Loucy (cell line): ENCODE measurements around the gene AKR7A2.

Experiments
- H2AFZ ChIP-seq: fragments of 200-600 bp; sonication (generic); 2 replicates; pipeline ENCODE4 v1.6.0; 2016; ENCODE audit warnings: antibody characterized with exemption, mild to moderate bottlenecking, low read length, moderate library complexity
- H3F3A ChIP-seq: fragments of 200-600 bp; 2 replicates; pipeline ENCODE4 v1.6.0; 2016; ENCODE audit warnings: antibody characterized with exemption, low read depth, mild to moderate bottlenecking
- H3K27me3 ChIP-seq: fragments of 200-600 bp; sonication (generic); 2 replicates; pipeline ENCODE4 v1.6.1; 2014; ENCODE audit warnings: low read length, mild to moderate bottlenecking; ENCODE audit not compliant: insufficient read depth, poor library complexity, severe bottlenecking
- H3K36me3 ChIP-seq: fragments of 200-600 bp; sonication (generic); 2 replicates; pipeline ENCODE4 v1.6.1; 2016; ENCODE audit warnings: low read length; ENCODE audit not compliant: insufficient read depth
- H3K4me1 ChIP-seq: fragments of 200-600 bp; sonication (generic); 2 replicates; pipeline ENCODE4 v1.5.1; 2014; ENCODE audit warnings: low read length, mild to moderate bottlenecking; ENCODE audit not compliant: insufficient read depth, poor library complexity, severe bottlenecking
- H3K4me2 ChIP-seq: fragments of 200-600 bp; sonication (generic); 2 replicates; pipeline ENCODE4 v1.6.0; 2014; ENCODE audit warnings: antibody characterized with exemption, low read length, low read depth, mild to moderate bottlenecking; ENCODE audit not compliant: poor library complexity, severe bottlenecking
- H3K4me3 ChIP-seq: fragments of 200-600 bp; sonication (generic); 2 replicates; pipeline ENCODE4 v1.5.1; 2014; ENCODE audit warnings: low read length, mild to moderate bottlenecking, mixed read lengths; ENCODE audit not compliant: poor library complexity, severe bottlenecking
- H3K79me2 ChIP-seq: fragments of 200-600 bp; sonication (generic); 2 replicates; pipeline ENCODE4 v1.6.1; 2014; ENCODE audit warnings: low read length; ENCODE audit not compliant: insufficient read depth
- H3K9ac ChIP-seq: fragments of 200-600 bp; sonication (generic); 2 replicates; pipeline ENCODE4 v1.6.0; 2014; ENCODE audit warnings: mild to moderate bottlenecking, low read depth, low read length, moderate library complexity; ENCODE audit not compliant: poor library complexity, severe bottlenecking
- H3K9me2 ChIP-seq: fragments of 200-600 bp; sonication (generic); replicated peaks from 2 replicates; pipeline ENCODE4 v1.6.1; 2016; ENCODE audit warnings: low read depth, low read length, mixed read lengths
- H3K9me3 ChIP-seq: fragments of 200-600 bp; sonication (generic); 2 replicates; pipeline ENCODE4 v1.6.1; 2014; ENCODE audit warnings: mild to moderate bottlenecking, antibody characterized with exemption, low read length, low read depth; ENCODE audit not compliant: insufficient read depth
- H4K20me1 ChIP-seq: fragments of 200-600 bp; sonication (generic); 2 replicates; pipeline ENCODE4 v1.6.0; 2014; ENCODE audit warnings: antibody characterized with exemption, low read length, mild to moderate bottlenecking; ENCODE audit not compliant: insufficient read depth, poor library complexity, severe bottlenecking
- CTCF ChIP-seq: fragments of 200-600 bp; sonication (generic); conservative IDR thresholded peaks from 2 replicates; pipeline ENCODE4 v1.5.1; 2014; ENCODE audit warnings: mild to moderate bottlenecking, antibody characterized with exemption, low read length
- EZH2phosphoT487 ChIP-seq: fragments of 200-600 bp; IDR thresholded peaks from 2 replicates; pipeline ENCODE4 v1.6.1; 2018; ENCODE audit warnings: antibody characterized with exemption, mild to moderate bottlenecking, moderate library complexity, borderline replicate concordance

The AKR7A2 gene

GRCh38 chr1:19340387-19340937, 28.5 kb upstream of the AKR7A2 start:
- H3K36me3 ChIP-seq = peaks cover 58% of the 10 kb centered on the region; the same call in 1 of the 2 replicates
- H3K4me1 ChIP-seq = no peaks in the 10 kb centered on the region
- H4K20me1 ChIP-seq = no peaks in the 10 kb centered on the region
- H3K9me3 ChIP-seq = no peaks in the 10 kb centered on the region
- H3K9ac ChIP-seq = no peak overlapping the region
- no peaks in the 10 kb centered on the region for H3K9me2 ChIP-seq
- no peaks in the 10 kb centered on the region for H3K27me3 ChIP-seq
- no peak overlapping the region for H3K4me3 ChIP-seq
- no peaks in the 10 kb centered on the region for H3K79me2 ChIP-seq
- H2AFZ ChIP-seq = no peak overlapping the region
- H3F3A ChIP-seq = no peaks in the 10 kb centered on the region
- H3K4me2 ChIP-seq = no peak overlapping the region
- TF ChIP-seq CTCF = no peak
- TF ChIP-seq EZH2phosphoT487 = no peak

DNA sequence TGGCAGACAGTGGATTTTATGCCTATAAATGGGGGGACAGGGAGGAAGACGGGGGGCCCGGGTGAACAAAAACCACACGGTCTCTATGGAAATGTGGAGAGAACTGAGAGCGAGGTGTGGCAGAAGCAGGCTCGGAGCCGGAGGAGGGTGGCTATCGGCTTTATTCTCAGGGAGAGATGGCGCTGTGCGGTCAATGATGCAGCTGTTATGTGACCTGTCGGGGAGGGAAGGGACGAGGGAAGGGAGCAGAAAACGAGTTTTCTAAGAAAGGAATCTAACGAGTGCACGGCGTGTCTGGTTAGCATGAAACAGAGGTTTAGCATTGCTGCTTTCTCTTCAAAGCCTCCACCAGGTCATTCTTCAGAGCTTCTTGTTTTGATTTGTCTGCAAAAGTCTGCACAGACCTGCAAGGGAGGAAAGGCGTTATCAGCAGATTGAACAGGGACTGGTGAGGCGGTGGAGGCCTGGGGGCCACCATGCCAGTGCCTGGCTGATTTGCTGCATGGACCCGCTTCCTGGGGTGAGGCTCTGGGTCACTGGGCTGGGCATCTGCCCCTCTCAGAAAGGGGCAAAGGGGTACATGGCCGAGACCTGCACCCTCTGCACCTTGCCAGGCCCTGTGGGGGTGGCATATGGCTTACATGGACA, 27.4 kb upstream of the AKR7A2 start:
- H3K4me1 ChIP-seq = no peaks in the 10 kb centered on the region
- H3K9me3 ChIP-seq = no peaks in the 10 kb centered on the region
- H4K20me1 ChIP-seq = no peaks in the 10 kb centered on the region
- no peak overlapping the region for H2AFZ ChIP-seq
- no peaks in the 10 kb centered on the region for H3K79me2 ChIP-seq
- H3K9ac ChIP-seq = no peak overlapping the region
- no peak overlapping the region for H3K4me3 ChIP-seq
- no peak for TF ChIP-seq CTCF
- TF ChIP-seq EZH2phosphoT487 = no peak
- peaks cover 51% of the 10 kb centered on the region; the same call in 1 of the 2 replicates for H3K36me3 ChIP-seq
- H3K4me2 ChIP-seq = no peak overlapping the region
- no peaks in the 10 kb centered on the region for H3F3A ChIP-seq
- no peaks in the 10 kb centered on the region for H3K27me3 ChIP-seq
- no peaks in the 10 kb centered on the region for H3K9me2 ChIP-seq

- no peak overlapping the region for H3K4me3 ChIP-seq
- H3K9ac ChIP-seq = no peak overlapping the region
- peaks cover 41% of the 10 kb centered on the region; the same call in 1 of the 2 replicates for H3K36me3 ChIP-seq
- no peaks in the 10 kb centered on the region for H3K27me3 ChIP-seq
- H3K9me2 ChIP-seq = no peaks in the 10 kb centered on the region
- H3F3A ChIP-seq = no peaks in the 10 kb centered on the region
- H3K4me1 ChIP-seq = no peaks in the 10 kb centered on the region
- no peak overlapping the region for H2AFZ ChIP-seq
- H4K20me1 ChIP-seq = no peaks in the 10 kb centered on the region
- no peaks in the 10 kb centered on the region for H3K9me3 ChIP-seq
- H3K79me2 ChIP-seq = no peaks in the 10 kb centered on the region
- no peak overlapping the region for H3K4me2 ChIP-seq
- TF ChIP-seq EZH2phosphoT487 (no peak), CTCF (no peak)
These were observed 26.4 kb upstream of the AKR7A2 start for GRCh38 chr1:19338323-19338762.
